ENCODE data around the gene FAXDC2. TPM values are rescaled to one million over a fixed set of nuclear protein-coding genes. Genes with fewer than 3 reads are reported as not detected.
A peak's percentile ranks its signal among the peaks of the same experiment; 100 is the strongest.

Gene FAXDC2
- total and polyA plus RNA-seq, 2 of the 13 experiments (the other 11 are each of a cell fraction or from before 2014, with no cell fraction given): 4.7 to 58.8 TPM

DNA sequence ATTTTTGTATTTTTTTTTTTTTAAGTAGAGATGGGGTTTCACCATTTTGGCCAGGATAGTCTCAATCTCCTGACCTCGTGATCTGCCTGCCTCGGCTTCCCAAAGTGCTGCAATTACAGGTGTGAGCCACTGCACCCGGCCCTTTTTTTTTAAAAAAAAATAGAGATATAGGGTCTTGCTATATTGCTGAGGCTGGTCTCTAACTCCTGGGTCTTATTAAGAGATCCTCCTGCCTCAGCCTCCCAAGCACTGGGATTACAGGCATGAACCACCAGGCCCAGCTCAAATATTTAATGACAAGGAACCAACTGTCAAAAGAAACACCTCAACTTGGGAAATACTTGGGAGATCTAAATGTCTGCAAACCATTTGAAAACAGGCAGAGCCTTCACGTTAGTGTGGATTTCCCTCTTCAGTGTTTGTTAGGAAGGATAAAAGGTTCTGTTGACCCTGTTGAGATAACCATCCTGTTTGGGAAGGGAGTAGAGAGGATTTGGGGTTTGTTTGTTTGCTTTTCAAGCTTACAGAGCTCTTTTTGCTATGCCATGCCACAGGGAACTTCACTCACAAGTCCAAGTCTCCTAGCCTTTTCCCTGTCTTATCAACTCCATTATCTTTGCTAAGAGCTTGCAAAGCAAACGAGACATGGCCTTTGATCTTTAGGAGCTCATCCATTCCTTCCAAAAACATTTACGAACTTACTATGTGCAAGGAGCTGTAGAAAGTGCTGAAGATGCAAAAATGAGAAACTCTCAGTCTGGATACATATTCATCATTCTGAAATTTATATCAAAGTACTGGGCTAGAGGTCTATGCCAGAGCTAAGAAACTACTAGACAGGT lies 7.5 kb downstream of the FAXDC2 start (continued):
- TF ChIP-seq, protein P1, sequence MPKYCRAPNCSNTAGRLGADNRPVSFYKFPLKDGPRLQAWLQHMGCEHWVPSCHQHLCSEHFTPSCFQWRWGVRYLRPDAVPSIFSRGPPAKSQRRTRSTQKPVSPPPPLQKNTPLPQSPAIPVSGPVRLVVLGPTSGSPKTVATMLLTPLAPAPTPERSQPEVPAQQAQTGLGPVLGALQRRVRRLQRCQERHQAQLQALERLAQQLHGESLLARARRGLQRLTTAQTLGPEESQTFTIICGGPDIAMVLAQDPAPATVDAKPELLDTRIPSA (CRISPR knock-in tag; IDR thresholded peaks at IDR 0.05; ENCODE audit: borderline replicate concordance): no peak
- TF ChIP-seq ZNF749 (CRISPR knock-in tag; IDR thresholded peaks at IDR 0.05; ENCODE audit: borderline replicate concordance): peak; percentile 31; the same call in 1 of the 2 replicates
- no peak for TF ChIP-seq DNMT1 (CRISPR knock-in tag; IDR thresholded peaks at IDR 0.05)
- TF ChIP-seq WIZ (CRISPR knock-in tag; IDR thresholded peaks at IDR 0.05): no peak
- no peak for TF ChIP-seq CCDC6 (CRISPR knock-in tag; IDR thresholded peaks at IDR 0.05)
- TF ChIP-seq NCOA1 (CRISPR knock-in tag; IDR thresholded peaks at IDR 0.05): no peak
- TF ChIP-seq NR0B2 (CRISPR knock-in tag; IDR thresholded peaks at IDR 0.05): no peak
- TF ChIP-seq ZBTB7B (CRISPR knock-in tag; IDR thresholded peaks at IDR 0.05): peak; percentile 77; the same call in 1 of the 2 replicates
- TF ChIP-seq ZNF460 (CRISPR knock-in tag; IDR thresholded peaks at IDR 0.05; ENCODE audit: borderline replicate concordance): no peak; the same call in 1 of the 2 replicates
- peak; percentile 97 for TF ChIP-seq BCL6 (CRISPR knock-in tag; IDR thresholded peaks at IDR 0.05)
- no peak for TF ChIP-seq FOXP1 (IDR thresholded peaks at IDR 0.05)
- peak; percentile 98 for TF ChIP-seq FOXP1 (CRISPR knock-in tag; IDR thresholded peaks at IDR 0.05)
- no peak for TF ChIP-seq DNMT3B (CRISPR knock-in tag; conservative IDR thresholded peaks at IDR 0.05)
- TF ChIP-seq YEATS4 (CRISPR knock-in tag; IDR thresholded peaks at IDR 0.05; ENCODE audit: borderline replicate concordance): no peak
- TF ChIP-seq, protein P2, sequence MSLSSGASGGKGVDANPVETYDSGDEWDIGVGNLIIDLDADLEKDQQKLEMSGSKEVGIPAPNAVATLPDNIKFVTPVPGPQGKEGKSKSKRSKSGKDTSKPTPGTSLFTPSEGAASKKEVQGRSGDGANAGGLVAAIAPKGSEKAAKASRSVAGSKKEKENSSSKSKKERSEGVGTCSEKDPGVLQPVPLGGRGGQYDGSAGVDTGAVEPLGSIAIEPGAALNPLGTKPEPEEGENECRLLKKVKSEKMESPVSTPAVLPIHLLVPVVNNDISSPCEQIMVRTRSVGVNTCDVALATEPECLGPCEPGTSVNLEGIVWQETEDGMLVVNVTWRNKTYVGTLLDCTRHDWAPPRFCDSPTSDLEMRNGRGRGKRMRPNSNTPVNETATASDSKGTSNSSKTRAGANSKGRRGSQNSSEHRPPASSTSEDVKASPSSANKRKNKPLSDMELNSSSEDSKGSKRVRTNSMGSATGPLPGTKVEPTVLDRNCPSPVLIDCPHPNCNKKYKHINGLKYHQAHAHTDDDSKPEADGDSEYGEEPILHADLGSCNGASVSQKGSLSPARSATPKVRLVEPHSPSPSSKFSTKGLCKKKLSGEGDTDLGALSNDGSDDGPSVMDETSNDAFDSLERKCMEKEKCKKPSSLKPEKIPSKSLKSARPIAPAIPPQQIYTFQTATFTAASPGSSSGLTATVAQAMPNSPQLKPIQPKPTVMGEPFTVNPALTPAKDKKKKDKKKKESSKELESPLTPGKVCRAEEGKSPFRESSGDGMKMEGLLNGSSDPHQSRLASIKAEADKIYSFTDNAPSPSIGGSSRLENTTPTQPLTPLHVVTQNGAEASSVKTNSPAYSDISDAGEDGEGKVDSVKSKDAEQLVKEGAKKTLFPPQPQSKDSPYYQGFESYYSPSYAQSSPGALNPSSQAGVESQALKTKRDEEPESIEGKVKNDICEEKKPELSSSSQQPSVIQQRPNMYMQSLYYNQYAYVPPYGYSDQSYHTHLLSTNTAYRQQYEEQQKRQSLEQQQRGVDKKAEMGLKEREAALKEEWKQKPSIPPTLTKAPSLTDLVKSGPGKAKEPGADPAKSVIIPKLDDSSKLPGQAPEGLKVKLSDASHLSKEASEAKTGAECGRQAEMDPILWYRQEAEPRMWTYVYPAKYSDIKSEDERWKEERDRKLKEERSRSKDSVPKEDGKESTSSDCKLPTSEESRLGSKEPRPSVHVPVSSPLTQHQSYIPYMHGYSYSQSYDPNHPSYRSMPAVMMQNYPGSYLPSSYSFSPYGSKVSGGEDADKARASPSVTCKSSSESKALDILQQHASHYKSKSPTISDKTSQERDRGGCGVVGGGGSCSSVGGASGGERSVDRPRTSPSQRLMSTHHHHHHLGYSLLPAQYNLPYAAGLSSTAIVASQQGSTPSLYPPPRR (CRISPR knock-in tag; IDR thresholded peaks at IDR 0.05; ENCODE audit: borderline replicate concordance): peak; percentile 97
- TF ChIP-seq ZNF280B (CRISPR knock-in tag; IDR thresholded peaks at IDR 0.05; ENCODE audit: borderline replicate concordance): no peak
- TF ChIP-seq SALL1 (CRISPR knock-in tag; IDR thresholded peaks at IDR 0.05): peak; percentile 83; the same call in 1 of the 2 replicates
- no peak for TF ChIP-seq ZNF20 (CRISPR knock-in tag; IDR thresholded peaks at IDR 0.05)
- no peak for TF ChIP-seq TMF1 (CRISPR knock-in tag; IDR thresholded peaks at IDR 0.05; ENCODE audit: low read depth)
- peak; percentile 94 for TF ChIP-seq LCORL (IDR thresholded peaks at IDR 0.05)
- peak; percentile 96 for TF ChIP-seq LCORL (CRISPR knock-in tag; IDR thresholded peaks at IDR 0.05)
- no peak for TF ChIP-seq REPIN1 (CRISPR knock-in tag; IDR thresholded peaks at IDR 0.05; ENCODE audit: borderline replicate concordance, low read depth)
- TF ChIP-seq TBL1XR1 (IDR thresholded peaks at IDR 0.05; ENCODE audit: borderline replicate concordance, low read length, partially characterized antibody): no peak

Measured in HepG2 (cell line).